ENCODE data around the gene PLA2G5. TPM values are rescaled to one million over a fixed set of nuclear protein-coding genes. Genes with fewer than 3 reads are reported as not detected.

Gene PLA2G5
- total and polyA plus RNA-seq, 2 of the 13 experiments (the other 11 are each of a cell fraction or from before 2014, with no cell fraction given), result not detected

GRCh38 chr1:20099533-20099932 is 29.5 kb downstream of the PLA2G5 start:
- Histone ChIP-seq H3K9me3 (ENCODE audit: low read length) (peaks cover 18% of the 10 kb centered on the region), H3K27ac (ENCODE audit: extremely low read length, insufficient read depth, low read length) (no peak overlapping the region), H3K79me2 (ENCODE audit: insufficient read depth, low read length) (no peaks in the 10 kb centered on the region), H4K20me1 (ENCODE audit: insufficient read depth, low read length) (no peaks in the 10 kb centered on the region), H3K27me3 (ENCODE audit: control insufficient read depth in 1 of 2, insufficient read depth in 2 of 2, low read length in 2 of 2) (0 out of 5 replicates have a peak, but pooled peaks cover 0 to 4% of the 10 kb centered on the region in 2 experiments), H3K4me1 (ENCODE audit: insufficient read depth, low read length) (no peaks in the 10 kb centered on the region), H3K9ac (ENCODE audit: insufficient read depth, low read depth, low read length) (no peak overlapping the region), H3K36me3 (replicated peaks in 1 of 2; ENCODE audit: control insufficient read depth in 1 of 2, insufficient read depth in 2 of 2, low read length in 2 of 2) (no peaks in the 10 kb centered on the region), H3K4me3 (replicated peaks in 1 of 3; ENCODE audit: insufficient read depth in 1 of 3, low read depth in 2 of 3, low read length in 3 of 3) (no peak overlapping the region), H3K4me2 (ENCODE audit: low read depth, low read length) (no peak overlapping the region), H2AFZ (ENCODE audit: low read length) (no peak overlapping the region)
- FAIRE-seq (no peak), DNase-seq (ENCODE audit: low spot score) (no peak), ATAC-seq (no peak)
- 8% methylated on average over 3 of the region's 3 CpGs for WGBS (ENCODE audit: low lambda C conversion rate)
- no peak for TF ChIP-seq ZNF609 (CRISPR knock-in tag; IDR thresholded peaks at IDR 0.05; ENCODE audit: borderline replicate concordance)
- TF ChIP-seq ARNT2 (CRISPR knock-in tag; IDR thresholded peaks at IDR 0.05; ENCODE audit: low read depth), result no peak
- no peak for TF ChIP-seq GMEB2 (CRISPR knock-in tag; IDR thresholded peaks at IDR 0.05; ENCODE audit: low read depth)
- TF ChIP-seq GPN1 (CRISPR knock-in tag; IDR thresholded peaks at IDR 0.05; ENCODE audit: borderline replicate concordance), result no peak
- TF ChIP-seq ZBTB20 (CRISPR knock-in tag; IDR thresholded peaks at IDR 0.05; ENCODE audit: borderline replicate concordance, low read depth), result no peak
- no peak for TF ChIP-seq ZBTB21 (CRISPR knock-in tag; IDR thresholded peaks at IDR 0.05)
- TF ChIP-seq TEF (CRISPR knock-in tag; IDR thresholded peaks at IDR 0.05), result no peak
- TF ChIP-seq SIN3B (IDR thresholded peaks at IDR 0.05; ENCODE audit: low read length), result no peak
- BruUV-seq (replicated peaks), result no TSS peak
- ChIA-PET CTCF (ENCODE audit: low intra/inter-chr PET ratio, low total read pairs) (no interaction called here), POLR2A (no interaction called here)
- in situ Hi-C loops (cut with HindIII; ENCODE audit: extremely low pct_ligation_motif_present, low pct_unique_long_range_greater_than_20kb), result no loop called here
- intact Hi-C loops (cut with micrococcal nuclease; ENCODE audit: unreplicated experiment), result no loop called here
